ENCODE measurements around the gene YPEL1. TPM values are rescaled to one million over a fixed set of nuclear protein-coding genes. Genes with fewer than 3 reads are reported as not detected.
"Not testable (repeated sequence)": the region's sequence is repeated elsewhere in the genome, so short reads cannot be mapped to it uniquely, and the experiment has no call there.

The YPEL1 gene
- polyA plus RNA-seq, 3 donors, result 12.3 to 14.5 (median 13.2) TPM

DNA sequence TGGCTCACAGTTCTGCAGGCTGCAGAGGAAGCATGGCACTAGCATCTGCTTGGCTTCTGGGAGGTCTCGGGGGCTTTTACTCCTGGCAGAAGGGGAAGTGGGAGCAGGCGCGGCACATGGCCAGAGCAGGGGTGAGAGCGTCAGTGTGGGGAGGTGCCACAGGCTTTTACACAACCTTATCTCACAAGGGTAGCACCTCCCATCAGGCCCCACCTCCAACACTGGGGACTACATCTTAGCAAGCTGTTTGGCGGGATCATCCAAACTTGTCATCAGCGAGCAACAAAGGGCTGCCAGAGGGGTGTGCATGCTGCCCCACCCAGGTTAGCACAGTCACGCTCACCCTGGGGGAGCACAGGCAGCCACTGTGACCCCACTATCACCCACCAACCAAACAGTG lies 18.9 kb upstream of the YPEL1 start:
- no peak for DNase-seq (ENCODE audit: low read depth in 3 of 3, low spot score in 2 of 3)

DNA sequence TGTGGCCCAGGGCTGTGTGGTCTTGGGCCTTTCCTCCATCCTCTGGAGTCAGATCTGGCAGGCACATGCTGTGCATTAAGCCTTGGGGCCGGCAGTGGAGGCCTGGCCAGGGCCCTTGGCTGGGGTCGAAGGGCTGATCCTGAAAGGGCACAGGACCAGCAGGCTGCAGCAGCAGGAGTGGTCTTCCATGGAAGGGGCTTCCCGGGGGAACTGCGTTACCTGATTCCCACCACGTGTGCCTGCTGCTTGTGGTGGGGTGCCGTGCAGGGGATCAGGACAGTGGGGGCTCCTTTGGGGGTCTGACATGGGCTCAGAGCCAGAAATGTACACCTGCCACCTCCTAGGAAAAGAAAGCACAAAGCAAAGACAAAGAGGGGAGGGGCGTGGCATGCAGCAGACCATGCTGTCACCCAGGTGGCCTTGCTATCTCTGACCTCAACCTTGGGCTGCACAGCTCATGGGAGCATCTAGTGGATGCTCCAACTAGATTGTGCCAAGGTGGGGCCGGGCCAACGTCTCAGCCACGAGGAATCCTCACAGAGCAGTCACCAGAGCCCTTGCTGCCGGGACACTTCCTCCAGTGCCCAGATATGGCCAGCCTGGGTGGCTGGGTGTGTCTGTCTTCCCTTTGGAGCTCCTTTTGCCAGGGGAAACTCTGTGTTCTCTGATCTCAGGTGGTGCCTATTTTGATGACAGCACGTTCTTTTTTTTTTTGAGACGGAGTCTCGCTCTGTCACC lies 17.9 kb upstream of the YPEL1 start:
- no peak for DNase-seq (ENCODE audit: low read depth in 3 of 3, low spot score in 2 of 3)

- no peak for DNase-seq (ENCODE audit: low read depth in 3 of 3, low spot score in 2 of 3)
Measured at GRCh38 chr22:21752276-21752675, 16.7 kb upstream of the YPEL1 start.

GRCh38 chr22:21745948-21746347 lies 10.4 kb upstream of the YPEL1 start:
- no peak for DNase-seq (ENCODE audit: low read depth in 3 of 3, low spot score in 2 of 3)

GRCh38 chr22:21744917-21745316 lies 9.3 kb upstream of the YPEL1 start:
- not testable (repeated sequence) for DNase-seq (ENCODE audit: low read depth in 3 of 3, low spot score in 2 of 3)

- DNase-seq (ENCODE audit: low read depth in 3 of 3, low spot score in 2 of 3), result no peak
Measured at GRCh38 chr22:21741790-21742189, 6.2 kb upstream of the YPEL1 start.

- DNase-seq (ENCODE audit: low read depth in 3 of 3, low spot score in 2 of 3), result no peak
Measured at GRCh38 chr22:21741059-21741458, 5.5 kb upstream of the YPEL1 start.

DNA sequence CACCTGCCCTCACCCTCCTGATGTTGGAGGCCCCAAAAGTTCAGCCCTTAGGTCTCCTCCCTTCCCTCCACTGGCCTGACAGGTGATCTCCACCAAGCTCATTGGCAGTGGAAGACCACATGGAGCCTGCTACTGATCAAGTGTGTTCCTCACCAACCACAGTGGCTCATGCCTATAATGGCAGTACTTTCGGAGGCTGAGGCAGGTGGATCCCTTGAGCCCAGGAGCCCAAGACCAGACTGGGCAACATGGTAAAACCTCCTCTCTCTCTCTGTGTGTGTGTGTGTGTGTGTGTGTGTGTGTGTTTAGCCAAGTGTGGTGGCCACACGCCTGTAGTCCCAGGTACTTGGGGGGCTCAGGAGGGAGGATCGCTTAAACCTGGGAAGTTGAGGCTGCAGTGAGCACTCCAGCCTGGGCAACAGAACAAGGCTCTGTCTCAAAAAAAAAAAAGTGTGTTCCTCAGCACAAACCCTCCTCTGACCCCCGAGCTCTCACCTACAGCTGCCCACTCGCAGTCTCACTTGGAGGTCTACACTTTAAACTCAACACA lies 4.3 kb upstream of the YPEL1 start:
- DNase-seq (ENCODE audit: low read depth in 3 of 3, low spot score in 2 of 3), result no peak

GRCh38 chr22:21738966-21739365 lies 3.4 kb upstream of the YPEL1 start:
- no peak for DNase-seq (ENCODE audit: low read depth in 3 of 3, low spot score in 2 of 3)

GRCh38 chr22:21738081-21738480 lies 2.5 kb upstream of the YPEL1 start:
- no peak for DNase-seq (ENCODE audit: low read depth in 3 of 3, low spot score in 2 of 3)

- no peak for DNase-seq (ENCODE audit: low read depth in 3 of 3, low spot score in 2 of 3)
Measured at GRCh38 chr22:21736948-21737347, 1.4 kb upstream of the YPEL1 start.

- no peak for DNase-seq (ENCODE audit: low read depth in 3 of 3, low spot score in 2 of 3)
Measured at GRCh38 chr22:21736084-21736642, 569 bp upstream of the YPEL1 start.

- no peak for DNase-seq (ENCODE audit: low read depth in 3 of 3, low spot score in 2 of 3)
Measured at GRCh38 chr22:21734540-21735199, 924 bp downstream of the YPEL1 start.

DNA sequence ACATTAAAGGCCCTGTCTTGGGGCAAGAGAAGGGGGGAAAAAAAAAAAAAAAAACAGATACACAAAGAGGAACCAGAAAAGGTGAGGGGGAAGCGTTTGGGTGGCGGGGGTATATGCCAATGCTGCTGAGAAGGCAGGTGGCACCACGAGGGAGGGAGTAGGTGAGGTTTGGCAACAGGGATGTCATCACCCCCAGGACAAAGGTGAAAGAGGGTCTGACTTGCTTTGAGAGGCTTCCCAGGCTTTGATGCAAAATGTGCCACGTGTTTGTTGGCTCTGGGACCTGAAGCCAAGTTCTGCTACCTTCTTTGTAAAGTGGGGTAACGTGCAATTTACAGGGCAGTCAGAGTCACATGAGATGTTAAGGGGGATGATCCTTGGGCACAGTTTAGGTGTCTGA lies 4.1 kb downstream of the YPEL1 start:
- no peak for DNase-seq (ENCODE audit: low read depth in 3 of 3, low spot score in 2 of 3)

GRCh38 chr22:21730535-21731308 lies 4.9 kb downstream of the YPEL1 start:
- no peak for DNase-seq (ENCODE audit: low read depth in 3 of 3, low spot score in 2 of 3)

DNA sequence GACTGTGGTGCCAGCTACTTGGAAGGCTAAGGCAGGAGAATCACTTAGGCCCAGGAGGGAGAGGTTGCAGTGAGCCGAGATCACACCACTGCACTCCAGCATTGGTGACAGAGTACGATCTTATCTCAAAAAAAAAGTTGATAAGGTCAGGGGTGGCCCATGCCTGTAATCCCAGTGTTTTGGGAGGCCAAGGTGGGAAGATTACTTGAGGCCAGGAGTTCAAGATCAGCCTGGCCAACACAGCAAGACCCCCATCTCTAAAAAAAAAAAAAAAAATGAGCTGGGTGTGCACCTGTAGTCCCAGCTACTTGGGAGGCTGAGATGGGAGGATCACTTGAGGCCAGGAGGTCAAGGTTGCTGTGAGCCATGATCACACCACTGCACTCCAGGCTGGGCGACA lies 6.4 kb downstream of the YPEL1 start:
- not testable (repeated sequence) for DNase-seq (ENCODE audit: low read depth in 3 of 3, low spot score in 2 of 3)

DNA sequence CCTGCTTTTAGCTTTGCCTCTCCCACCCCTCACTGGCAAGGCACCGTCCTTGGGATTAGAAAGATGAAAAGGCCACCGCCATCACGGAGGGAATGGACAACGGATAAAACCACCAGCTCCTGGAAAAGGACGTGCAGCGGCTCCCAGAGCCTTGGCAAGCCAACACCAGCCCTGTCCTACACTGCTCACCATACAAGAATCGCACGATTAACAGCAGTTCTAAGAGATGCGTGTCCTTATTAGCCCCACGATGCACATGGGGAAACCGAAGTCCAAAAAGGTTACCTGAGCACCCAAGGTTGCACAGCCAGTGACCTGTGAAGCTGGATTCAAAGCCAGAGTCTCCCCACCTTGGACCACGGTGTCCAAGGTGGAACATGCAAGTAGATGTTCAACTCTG lies 7.3 kb downstream of the YPEL1 start:
- no peak for DNase-seq (ENCODE audit: low read depth in 3 of 3, low spot score in 2 of 3)

GRCh38 chr22:21727768-21728167 lies 7.8 kb downstream of the YPEL1 start:
- no peak for DNase-seq (ENCODE audit: low read depth in 3 of 3, low spot score in 2 of 3)

DNA sequence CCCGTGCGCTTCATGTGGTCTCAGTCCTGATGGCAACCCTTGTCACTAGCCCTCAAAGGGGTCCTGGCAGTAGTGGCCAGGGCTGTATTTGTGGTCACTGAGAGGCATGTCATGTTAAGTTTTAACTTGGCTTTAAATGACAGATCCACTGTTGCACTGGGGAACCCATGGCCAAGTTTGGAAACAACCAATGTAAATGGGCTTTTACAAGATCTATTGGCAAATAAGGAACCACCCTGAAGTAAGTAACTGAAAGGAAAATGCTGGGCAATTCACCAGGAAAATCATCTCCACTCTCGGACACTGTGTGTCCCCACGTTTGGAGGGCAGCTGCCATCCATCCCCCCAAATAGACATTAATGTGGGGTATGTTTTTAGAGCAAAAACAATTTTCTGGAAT lies 8.4 kb downstream of the YPEL1 start:
- no peak for DNase-seq (ENCODE audit: low read depth in 3 of 3, low spot score in 2 of 3)

GRCh38 chr22:21726650-21727049 lies 8.9 kb downstream of the YPEL1 start:
- no peak for DNase-seq (ENCODE audit: low read depth in 3 of 3, low spot score in 2 of 3)

Data from right renal cortex interstitium (tissue), 3 donors.